Stimulated activated CD4-positive, alpha-beta T cell treated with anti-CD3 and anti-CD28 coated beads, Interleukin-2, amount 100 ng/mL, for 4 hours (primary cell): ENCODE data around the gene KCNMA1.
A peak's percentile ranks its signal among the peaks of the same experiment; 100 is the strongest.
"Not testable (repeated sequence)": the region's sequence is repeated elsewhere in the genome, so short reads cannot be mapped to it uniquely, and the experiment has no call there.

Experiments
- DNase-seq: peaks from one replicate; pipeline ENCODE4 v3.0.0-alpha.2; 2020; ENCODE audit warnings: low read depth

The KCNMA1 gene

GRCh38 chr10:77661674-77662073, 24.1 kb upstream of the KCNMA1 start:
- no peak for DNase-seq

DNA sequence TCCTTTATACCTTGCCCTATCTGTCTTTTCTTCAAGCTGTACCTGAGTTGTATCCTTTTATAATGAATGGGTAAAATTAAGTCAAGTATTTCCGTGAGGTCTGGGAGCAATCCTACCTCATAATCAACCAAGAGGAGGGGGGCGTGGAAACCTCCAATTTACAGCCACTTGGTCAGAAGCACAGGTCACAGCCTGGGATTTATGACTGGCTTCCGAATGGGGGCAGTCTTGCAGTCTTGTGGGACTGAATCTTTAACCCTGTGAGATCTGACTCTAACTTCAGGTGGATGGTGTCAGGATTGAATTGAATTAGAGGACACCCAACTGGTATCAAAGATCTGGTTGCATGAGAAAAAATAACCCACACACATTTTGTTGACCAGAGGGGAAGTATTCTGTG, 23.5 kb upstream of the KCNMA1 start:
- DNase-seq, result no peak

GRCh38 chr10:77659046-77659670, 21.6 kb upstream of the KCNMA1 start:
- DNase-seq, result not testable (repeated sequence)

DNA sequence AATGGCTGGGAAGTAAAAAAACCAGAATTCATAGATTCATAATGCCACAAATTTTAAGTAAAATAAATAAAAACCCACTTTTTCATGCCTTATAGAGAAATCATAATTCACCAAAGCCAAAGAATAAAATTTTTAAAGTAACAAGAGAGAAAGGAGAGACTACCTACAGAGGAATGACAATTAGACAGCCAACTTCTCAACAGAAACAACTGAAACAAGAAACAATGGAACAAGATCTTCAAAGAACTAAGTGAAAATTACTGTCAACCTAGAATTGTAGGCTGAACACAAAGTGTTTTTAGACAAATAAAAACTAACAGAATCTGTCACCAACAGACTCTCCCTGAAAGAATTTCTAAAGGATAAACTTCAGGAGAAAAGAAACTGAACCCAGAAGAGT, 15.6 kb upstream of the KCNMA1 start:
- DNase-seq, result no peak

DNA sequence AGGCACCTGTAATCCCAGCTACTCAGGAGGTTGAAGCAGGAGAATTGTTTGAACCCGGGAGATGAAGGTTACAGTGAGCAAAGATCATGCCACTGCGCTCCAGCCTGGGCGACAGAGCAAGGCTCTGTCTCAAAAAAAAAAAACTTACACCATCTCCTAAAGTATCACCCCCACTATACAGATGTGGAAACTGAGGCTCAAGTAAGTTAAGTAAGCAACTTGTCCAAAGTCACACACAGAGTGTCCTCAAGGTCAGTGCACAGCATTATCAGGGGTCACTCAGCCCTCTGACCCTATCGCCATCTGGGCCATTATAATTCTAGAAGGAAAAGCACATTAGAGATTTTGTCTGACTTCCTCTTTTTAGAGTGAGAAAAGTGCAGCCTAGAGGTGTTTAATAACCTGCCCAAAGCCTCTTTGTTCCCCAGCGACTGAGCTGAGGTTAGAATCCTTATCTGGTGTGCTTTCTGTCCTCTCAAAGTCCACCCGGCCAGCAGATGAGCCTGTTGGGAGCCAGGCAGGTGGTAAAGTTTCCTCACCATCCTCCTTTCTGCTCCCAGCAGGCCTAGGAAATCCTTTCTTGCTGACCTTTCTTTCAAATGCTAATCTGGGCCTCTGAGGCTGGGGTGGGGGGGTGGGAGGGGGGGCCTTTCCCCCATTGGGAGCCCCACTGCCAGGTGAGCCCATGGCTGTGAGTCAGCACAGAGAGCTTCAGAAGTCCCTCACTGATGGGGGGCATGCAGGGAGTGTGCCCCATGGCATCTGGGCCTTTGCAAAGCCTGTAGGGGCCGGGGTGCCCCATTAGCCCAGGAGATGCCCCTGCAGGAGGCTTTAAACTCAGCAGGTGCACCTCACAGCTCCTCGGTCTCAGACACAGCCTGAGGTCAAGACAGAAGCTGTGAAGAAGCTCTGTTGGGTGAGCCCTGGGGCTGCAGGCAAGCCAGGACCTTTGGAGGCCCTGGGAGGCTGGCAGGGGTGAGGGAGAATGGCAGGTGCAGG, 12.0 kb upstream of the KCNMA1 start:
- DNase-seq, result no peak

- no peak for DNase-seq
Observed at GRCh38 chr10:77648472-77648871, 10.9 kb upstream of the KCNMA1 start.

- DNase-seq, result no peak
Observed at GRCh38 chr10:77647543-77648293, 10.1 kb upstream of the KCNMA1 start.

GRCh38 chr10:77644557-77645243, 7.1 kb upstream of the KCNMA1 start:
- DNase-seq, result no peak

DNA sequence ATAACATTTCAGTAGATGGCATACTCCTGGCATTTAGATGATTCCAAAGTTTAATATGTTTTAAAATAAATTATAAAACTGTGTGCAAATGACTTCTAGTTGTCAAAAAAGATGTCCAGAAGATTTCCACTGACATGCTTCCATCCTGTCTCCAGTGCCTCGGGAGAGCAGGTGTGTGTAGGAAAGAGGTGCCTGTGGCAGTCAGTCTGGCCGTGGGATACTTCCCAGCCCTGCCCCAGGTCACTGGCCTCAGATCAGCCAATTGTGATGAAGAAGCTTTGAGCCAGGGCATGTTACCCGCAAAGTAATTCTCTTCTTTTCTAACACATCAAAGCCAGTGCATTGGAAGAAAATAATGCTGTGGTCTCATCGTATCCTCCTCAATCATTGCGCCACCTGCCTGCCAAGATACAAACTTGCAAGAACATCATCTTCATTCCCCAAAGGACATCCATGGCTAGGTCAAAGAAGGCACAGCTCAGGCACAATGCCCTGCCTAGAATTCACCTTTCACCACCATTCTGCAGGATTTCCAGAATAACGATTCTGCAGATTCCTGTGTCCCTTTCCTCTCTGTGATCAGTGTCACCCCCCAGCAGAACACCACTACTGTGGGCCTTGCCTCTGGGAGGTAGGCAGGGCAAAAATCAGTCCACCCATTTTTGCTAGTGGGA, 6.3 kb upstream of the KCNMA1 start:
- DNase-seq, result no peak

- DNase-seq, result peak; percentile 23
Observed at GRCh38 chr10:77641788-77642397, 4.3 kb upstream of the KCNMA1 start.

GRCh38 chr10:77641344-77641743, 3.7 kb upstream of the KCNMA1 start:
- DNase-seq, result no peak

DNA sequence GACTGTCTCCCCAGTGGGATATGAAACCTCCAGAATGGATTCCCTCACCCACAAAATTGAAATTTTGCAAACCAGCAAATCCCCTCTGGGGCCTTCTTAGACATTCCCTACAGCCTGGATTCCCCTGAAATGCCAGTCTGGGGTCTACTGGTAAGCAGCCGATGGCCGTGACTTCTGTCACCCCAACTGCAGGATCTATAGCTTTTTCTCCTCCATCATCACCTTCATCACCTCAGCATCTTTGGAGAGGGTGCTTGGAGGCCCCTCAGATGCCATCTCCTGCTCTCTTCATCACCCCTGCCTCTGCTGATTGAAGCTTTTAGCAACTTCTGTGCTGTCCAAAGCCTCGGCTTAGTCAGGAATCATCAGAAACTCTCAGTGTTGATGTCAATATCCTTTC, 2.6 kb upstream of the KCNMA1 start:
- DNase-seq, result no peak

GRCh38 chr10:77639756-77640155, 2.1 kb upstream of the KCNMA1 start:
- DNase-seq, result no peak

DNA sequence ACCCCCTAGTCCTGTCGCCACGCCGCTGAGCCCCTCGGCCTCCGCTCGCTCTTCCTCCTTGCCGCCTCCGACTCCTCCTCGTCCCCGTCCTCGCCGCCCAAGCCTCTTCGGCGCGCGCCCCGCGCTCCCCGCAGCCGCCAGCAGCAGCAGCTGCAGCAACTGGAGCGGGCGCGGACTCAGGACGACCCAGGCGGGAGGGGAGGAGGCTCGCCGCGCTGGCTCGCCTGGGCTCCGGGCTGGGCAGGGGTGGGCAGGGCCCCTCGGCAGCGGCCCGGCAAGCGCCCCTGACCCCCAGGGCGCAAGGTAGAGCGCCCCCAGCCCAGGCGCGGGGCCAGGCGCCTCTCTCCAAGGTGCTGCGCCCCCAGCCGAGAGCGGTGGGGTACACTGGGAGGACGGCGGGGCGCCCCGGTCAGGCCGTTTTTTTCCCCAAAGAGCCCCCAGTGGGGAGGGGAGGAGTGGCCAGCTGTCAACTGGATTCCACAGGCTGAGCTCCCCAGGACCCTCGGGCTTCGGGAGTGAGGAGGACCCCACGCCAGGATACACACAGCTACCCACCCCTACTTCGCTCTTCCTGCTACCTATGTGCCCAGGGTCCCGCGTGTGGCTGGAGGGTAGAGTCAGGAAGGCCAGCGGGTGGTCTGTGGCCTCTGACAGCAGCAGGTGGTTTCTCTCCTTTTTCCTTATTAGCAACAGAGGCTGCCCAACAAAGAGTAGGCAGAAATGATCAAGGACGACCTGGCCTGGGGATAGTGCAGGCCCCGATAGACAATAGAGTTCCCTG, 903 bp upstream of the KCNMA1 start:
- no peak for DNase-seq

GRCh38 chr10:77636967-77637531, 559 bp downstream of the KCNMA1 start:
- no peak for DNase-seq

- no peak for DNase-seq
Observed at GRCh38 chr10:77636282-77636966, 1.2 kb downstream of the KCNMA1 start.

- DNase-seq, result no peak
Observed at GRCh38 chr10:77635402-77636227, 2.0 kb downstream of the KCNMA1 start.

DNA sequence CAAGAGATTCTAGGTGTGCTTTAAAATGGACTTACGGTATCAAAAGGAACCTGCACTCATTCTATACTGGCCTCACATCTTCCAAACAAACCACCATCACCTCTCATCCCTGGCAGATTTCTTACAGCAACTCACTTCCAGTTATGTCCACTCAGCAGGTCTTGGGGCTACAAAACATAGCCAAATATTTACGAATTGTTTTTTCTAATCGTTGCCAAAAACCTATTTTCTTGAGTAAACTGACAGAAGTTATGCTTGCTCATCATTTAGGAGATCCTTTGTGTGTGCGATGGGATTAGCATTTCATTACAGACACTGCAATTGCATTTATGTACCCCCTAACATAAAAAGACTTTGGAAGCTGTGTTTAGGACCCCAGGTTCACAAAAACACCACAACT, 2.7 kb downstream of the KCNMA1 start:
- no peak for DNase-seq
